SK-N-MC (cell line): ENCODE results near the gene LRRFIP2.

ENCODE experiments used
- DNase-seq: peaks from one replicate; pipeline ENCODE4 v3.0.0-alpha.2; 2011; ENCODE audit warnings: low read depth, low spot score
- H3K27ac ChIP-seq: fragments of 200-600 bp; sonication (generic); 2 replicates; pipeline ENCODE4 v1.5.1; 2016; ENCODE audit warnings: mixed run types
- H3K36me3 ChIP-seq: fragments of 200-600 bp; sonication (generic); 2 replicates; pipeline ENCODE4 v1.6.1; 2017; ENCODE audit warnings: antibody characterized with exemption, low read length, mixed read lengths; ENCODE audit not compliant: insufficient read depth
- H3K4me3 ChIP-seq: fragments of 200-600 bp; sonication (generic); 2 replicates; pipeline ENCODE4 v1.5.1; 2016
- H3K9ac ChIP-seq: fragments of 200-600 bp; sonication (generic); 2 replicates; pipeline ENCODE4 v1.8.0; 2017; ENCODE audit warnings: mixed run types, mixed read lengths; ENCODE audit not compliant: insufficient read length
- H3K9me3 ChIP-seq: fragments of 200-600 bp; sonication (generic); 2 replicates; pipeline ENCODE4 v1.6.1; 2017; ENCODE audit warnings: low read depth, mild to moderate bottlenecking, antibody characterized with exemption, low read length, moderate library complexity, mixed read lengths
- EZH2 ChIP-seq: fragments of 200-600 bp; sonication (generic); IDR thresholded peaks from one replicate; pipeline ENCODE4 v1.6.1; 2017; ENCODE audit warnings: antibody characterized with exemption
- FOXP2 ChIP-seq: optimal IDR thresholded peaks from 2 replicates; pipeline ENCODE3; 2011; ENCODE audit warnings: mild to moderate bottlenecking, moderate library complexity; ENCODE audit not compliant: insufficient read depth; ENCODE audit errors: extremely low read length, control extremely low read depth
- POLR2AphosphoS5 ChIP-seq: IDR thresholded peaks from 2 replicates; pipeline ENCODE4 v1.6.1; 2012; ENCODE audit warnings: mild to moderate bottlenecking, low read depth, low read length, borderline replicate concordance

Gene LRRFIP2

DNA sequence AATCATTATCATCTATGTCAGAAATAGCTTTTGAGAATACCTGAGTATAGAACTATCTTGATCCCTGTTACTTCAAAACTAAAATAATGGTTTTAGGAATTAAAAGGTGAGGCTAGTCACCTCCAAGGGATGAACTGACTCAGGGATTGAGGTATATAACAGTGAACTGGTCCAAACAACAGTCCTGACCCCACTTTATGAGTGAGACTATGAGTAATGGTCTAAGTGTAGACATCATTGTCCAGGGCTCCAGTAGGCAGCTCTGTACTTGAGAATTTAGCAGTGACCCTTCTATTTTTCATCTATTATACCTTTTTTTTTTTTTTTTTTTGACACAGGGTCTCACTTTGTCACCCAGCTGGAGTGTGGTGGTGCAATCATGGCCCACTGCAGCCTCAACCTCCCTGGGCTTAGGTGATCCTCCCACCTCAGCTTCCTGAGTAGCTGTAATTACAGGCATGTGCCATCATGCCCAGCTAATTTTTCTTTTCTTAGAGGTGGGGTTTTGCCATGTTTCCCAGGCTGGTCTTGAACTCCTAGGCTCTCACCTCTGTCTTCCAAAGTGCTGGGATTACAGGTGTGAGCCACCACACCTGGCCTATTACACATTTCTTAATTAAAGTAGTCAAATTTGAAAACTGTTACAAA lies 144.7 kb downstream of the LRRFIP2 start:
- DNase-seq = no peak
- Histone ChIP-seq H3K4me3 (no peak overlapping the region), H3K9ac (no peak overlapping the region), H3K36me3 (peaks cover 23% of the 10 kb centered on the region), H3K27ac (no peak overlapping the region), H3K9me3 (no peaks in the 10 kb centered on the region)
- TF ChIP-seq POLR2AphosphoS5 = no peak

GRCh38 chr3:37029111-37029510 lies 145.3 kb downstream of the LRRFIP2 start:
- TF ChIP-seq EZH2 = no peak
- no peak for TF ChIP-seq FOXP2
- TF ChIP-seq POLR2AphosphoS5 = no peak
- Histone ChIP-seq H3K27ac (no peak overlapping the region), H3K4me3 (no peak overlapping the region), H3K36me3 (peaks cover 26% of the 10 kb centered on the region), H3K9me3 (no peaks in the 10 kb centered on the region), H3K9ac (no peak overlapping the region)
- no peak for DNase-seq

DNA sequence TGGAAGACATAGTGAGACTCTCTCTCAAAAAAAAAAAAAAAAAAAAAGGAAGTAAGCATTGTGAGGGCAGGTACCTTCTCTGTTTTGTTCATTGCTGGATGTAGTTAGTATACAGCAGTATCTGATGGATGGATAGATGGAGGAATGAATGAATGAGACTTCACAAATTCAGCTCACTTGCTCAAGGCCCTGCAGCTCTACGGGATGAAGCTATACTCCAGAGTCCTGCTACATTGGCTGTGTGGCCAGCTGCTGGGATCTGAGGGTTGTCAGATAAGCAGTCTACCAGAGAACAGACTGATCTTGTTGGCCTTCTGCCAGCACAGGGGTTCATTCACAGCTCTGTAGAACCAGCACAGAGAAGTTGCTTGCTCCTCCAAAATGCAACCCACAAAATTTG lies 146.1 kb downstream of the LRRFIP2 start:
- Histone ChIP-seq H3K4me3 (no peak overlapping the region), H3K27ac (no peak overlapping the region), H3K9ac (no peak overlapping the region), H3K36me3 (peaks cover 28% of the 10 kb centered on the region), H3K9me3 (no peaks in the 10 kb centered on the region)
- TF ChIP-seq POLR2AphosphoS5 = no peak
- no peak for TF ChIP-seq EZH2
- no peak for TF ChIP-seq FOXP2
- DNase-seq = no peak

- Histone ChIP-seq H3K9ac (no peak overlapping the region), H3K36me3 (peaks cover 42% of the 10 kb centered on the region), H3K4me3 (no peak overlapping the region), H3K9me3 (no peaks in the 10 kb centered on the region), H3K27ac (no peak overlapping the region)
- TF ChIP-seq POLR2AphosphoS5 (no peak), EZH2 (no peak), FOXP2 (no peak)
- DNase-seq = no peak
Observed at GRCh38 chr3:37026851-37027250, 147.5 kb downstream of the LRRFIP2 start.

DNA sequence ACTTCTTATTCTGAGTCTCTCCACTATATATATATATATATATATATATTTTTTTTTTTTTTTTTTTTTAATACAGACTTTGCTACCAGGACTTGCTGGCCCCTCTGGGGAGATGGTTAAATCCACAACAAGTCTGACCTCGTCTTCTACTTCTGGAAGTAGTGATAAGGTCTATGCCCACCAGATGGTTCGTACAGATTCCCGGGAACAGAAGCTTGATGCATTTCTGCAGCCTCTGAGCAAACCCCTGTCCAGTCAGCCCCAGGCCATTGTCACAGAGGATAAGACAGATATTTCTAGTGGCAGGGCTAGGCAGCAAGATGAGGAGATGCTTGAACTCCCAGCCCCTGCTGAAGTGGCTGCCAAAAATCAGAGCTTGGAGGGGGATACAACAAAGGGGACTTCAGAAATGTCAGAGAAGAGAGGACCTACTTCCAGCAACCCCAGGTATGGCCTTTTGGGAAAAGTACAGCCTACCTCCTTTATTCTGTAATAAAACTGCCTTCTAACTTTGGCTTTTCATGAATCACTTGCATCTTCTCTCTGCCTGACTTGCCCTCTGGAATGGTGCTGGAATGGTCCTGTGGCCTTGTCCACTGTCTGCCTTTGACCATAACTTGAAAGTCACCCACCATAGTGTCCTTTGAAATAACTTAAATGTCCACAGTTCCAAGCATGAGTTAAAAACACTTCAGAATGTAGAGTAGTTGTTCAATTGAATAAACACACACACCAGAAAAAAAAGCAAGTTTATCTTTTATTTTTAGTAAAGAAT lies 148.6 kb downstream of the LRRFIP2 start:
- no peak overlapping the region for H3K27ac ChIP-seq
- no peak overlapping the region for H3K4me3 ChIP-seq
- H3K36me3 ChIP-seq = peaks cover 50% of the 10 kb centered on the region
- H3K9ac ChIP-seq = no peak overlapping the region
- no peaks in the 10 kb centered on the region for H3K9me3 ChIP-seq
- no peak for DNase-seq
- no peak for TF ChIP-seq POLR2AphosphoS5
- TF ChIP-seq EZH2 = no peak
- no peak for TF ChIP-seq FOXP2

DNA sequence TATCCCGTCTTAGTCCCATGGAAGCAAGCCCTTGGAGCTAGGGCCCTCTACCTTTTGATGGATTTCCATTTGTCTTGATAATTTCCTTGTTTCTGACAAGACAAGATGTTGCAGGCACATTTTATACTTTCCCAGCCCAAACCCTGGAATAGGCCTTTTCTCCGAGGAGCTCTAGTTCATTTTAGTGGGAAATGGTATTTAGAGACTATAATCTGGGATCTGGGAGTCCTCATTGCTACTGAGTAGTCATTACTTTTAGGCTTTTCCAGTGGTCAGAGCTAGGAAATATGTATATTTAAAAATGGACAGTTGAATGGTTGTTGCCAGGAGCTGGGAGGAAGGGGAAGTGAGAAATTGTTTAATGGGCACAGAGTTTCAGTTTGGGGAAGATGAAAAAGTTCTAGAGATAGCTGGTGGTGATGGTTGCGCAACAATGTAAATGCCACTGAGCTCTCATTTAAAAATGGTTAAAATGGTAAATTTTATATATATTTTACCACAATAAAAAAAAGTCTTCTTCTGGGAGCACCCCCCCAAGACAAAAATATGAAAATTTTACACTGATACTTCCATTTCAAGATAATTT lies 149.5 kb downstream of the LRRFIP2 start:
- TF ChIP-seq POLR2AphosphoS5 (no peak), EZH2 (no peak), FOXP2 (no peak)
- no peak overlapping the region for H3K9ac ChIP-seq
- no peak overlapping the region for H3K27ac ChIP-seq
- H3K4me3 ChIP-seq = no peak overlapping the region
- DNase-seq = no peak
- peaks cover 58% of the 10 kb centered on the region for H3K36me3 ChIP-seq
- no peaks in the 10 kb centered on the region for H3K9me3 ChIP-seq

- no peak overlapping the region for H3K27ac ChIP-seq
Observed at GRCh38 chr3:37024092-37024491, 150.3 kb downstream of the LRRFIP2 start.

DNA sequence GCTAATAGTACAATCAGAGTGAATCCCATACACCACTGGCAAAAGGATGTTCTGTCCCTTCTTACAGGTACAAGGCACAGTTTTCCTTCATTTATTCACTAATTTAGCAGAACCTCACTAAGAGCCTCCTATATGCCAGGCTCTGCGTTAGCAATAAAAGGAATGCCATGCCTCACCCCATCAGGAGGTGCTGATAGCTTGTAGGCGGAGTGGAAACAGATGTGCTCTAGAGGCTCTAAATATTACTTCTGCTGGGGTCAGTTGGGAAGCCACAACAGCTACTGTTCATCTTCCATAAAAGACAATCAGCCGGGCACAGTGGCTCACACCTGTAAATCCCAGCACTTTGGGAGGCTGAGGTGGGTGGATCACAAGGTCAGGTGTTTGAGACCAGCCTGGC lies 156.7 kb downstream of the LRRFIP2 start:
- H3K9ac ChIP-seq = no peak overlapping the region
- TF ChIP-seq FOXP2 (no peak), POLR2AphosphoS5 (no peak), EZH2 (no peak)
- H3K9me3 ChIP-seq = no peaks in the 10 kb centered on the region
- H3K27ac ChIP-seq = no peak overlapping the region
- H3K4me3 ChIP-seq = no peak overlapping the region
- no peak for DNase-seq
- H3K36me3 ChIP-seq = peaks cover 36% of the 10 kb centered on the region; the same call in 1 of the 2 replicates

More at GRCh38 chr3:37024092-37024491, 150.3 kb downstream of the LRRFIP2 start:
- peaks cover 56% of the 10 kb centered on the region for H3K36me3 ChIP-seq
- DNase-seq = no peak
- TF ChIP-seq FOXP2 (no peak), EZH2 (no peak), POLR2AphosphoS5 (no peak)
- no peaks in the 10 kb centered on the region for H3K9me3 ChIP-seq
- no peak overlapping the region for H3K9ac ChIP-seq
- no peak overlapping the region for H3K4me3 ChIP-seq

DNA sequence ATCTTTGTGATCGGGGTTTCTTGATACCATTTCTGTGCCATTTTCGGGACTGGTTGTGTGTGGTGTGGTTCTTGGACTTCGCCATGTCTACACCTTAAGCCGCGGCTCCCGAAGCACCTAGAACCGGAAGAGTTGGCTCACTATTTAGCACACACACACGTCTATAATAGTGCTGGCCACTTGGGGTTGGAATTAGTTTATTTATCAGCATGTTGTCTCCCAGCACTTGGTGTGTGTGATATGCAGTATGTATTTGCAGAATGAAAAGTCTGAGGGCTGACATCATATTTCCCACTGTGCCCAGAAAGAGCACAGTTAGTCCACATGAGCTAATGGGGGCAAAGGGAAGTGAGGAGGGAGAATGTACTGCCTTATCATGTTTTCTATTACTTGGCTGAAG lies 157.5 kb downstream of the LRRFIP2 start:
- Histone ChIP-seq H3K9me3 (no peaks in the 10 kb centered on the region), H3K36me3 (peaks cover 31% of the 10 kb centered on the region), H3K4me3 (no peak overlapping the region), H3K27ac (no peak overlapping the region), H3K9ac (no peak overlapping the region)
- no peak for DNase-seq
- TF ChIP-seq POLR2AphosphoS5 = no peak
- TF ChIP-seq EZH2 = no peak
- TF ChIP-seq FOXP2 = no peak
